Esophagus (tissue), 2 donors: ENCODE data around the gene MYCN. TPM values are rescaled to one million over a fixed set of nuclear protein-coding genes. Genes with fewer than 3 reads are reported as not detected.
"Not testable (repeated sequence)": the region's sequence is repeated elsewhere in the genome, so short reads cannot be mapped to it uniquely, and the experiment has no call there.

Source experiments
- H3K27ac ChIP-seq, 2 donors: one replicate each; pipeline ENCODE4 v1.5.1; 2013; ENCODE audit warnings: low read depth in 2 of 2, mild to moderate bottlenecking in 2 of 2, inconsistent platforms in 1 of 2, low read length in 1 of 2, moderate library complexity in 1 of 2
- H3K27me3 ChIP-seq, 2 donors: one replicate each; pipeline ENCODE4 v1.6.1; 2013; ENCODE audit warnings: low read length in 2 of 2, control low read depth in 1 of 2, mild to moderate bottlenecking in 1 of 2; ENCODE audit not compliant: insufficient read depth in 2 of 2, control insufficient read depth in 1 of 2
- H3K36me3 ChIP-seq, 2 donors: one replicate each; pipeline ENCODE4 v1.6.1; 2013; ENCODE audit warnings: low read length in 1 of 2; ENCODE audit not compliant: control insufficient read depth in 2 of 2, insufficient read depth in 2 of 2
- H3K4me1 ChIP-seq, 2 donors: one replicate each; pipeline ENCODE4 v1.6.1; 2013; ENCODE audit warnings: low read length in 1 of 2; ENCODE audit not compliant: control insufficient read depth in 2 of 2, insufficient read depth in 2 of 2
- H3K4me3 ChIP-seq, 2 donors: one replicate each; pipeline ENCODE4 v1.5.1; 2013; ENCODE audit warnings: low read length in 2 of 2, mild to moderate bottlenecking in 2 of 2, low read depth in 1 of 2, moderate library complexity in 1 of 2
- H3K9me3 ChIP-seq, 2 donors: one replicate each; pipeline ENCODE4 v1.6.1; 2013; ENCODE audit warnings: mild to moderate bottlenecking in 2 of 2, low read depth in 1 of 2, low read length in 1 of 2, moderate library complexity in 1 of 2; ENCODE audit not compliant: control insufficient read depth in 2 of 2, insufficient read depth in 1 of 2
- WGBS, 2 donors: extraction: QIAGEN DNeasy Blood & Tissue Kit; methylation state at CpG; one replicate each; pipeline ENCODE4 v1.1.7; 2013; 5-methylcytosine and 5-hydroxymethylcytosine counted together
- polyA plus RNA-seq, 2 donors: library from polyadenylated mRNA; stranded (reverse); fragments of 200-250 nt; gene quantifications; one replicate each; pipeline ENCODE4 v1.2.3, GENCODE V29; 2013
- donor health status: healthy with polysubstance abuse.
- donor health status: Bipolar disorder and iron deficiency.

The MYCN gene
- polyA plus RNA-seq, 2 donors, result 0.49 to 0.51 TPM

- no peaks in the 10 kb centered on the region for H3K27me3 ChIP-seq
- WGBS, 2 donors, result 91 to 92% methylated on average over 4 of the region's 4 CpGs
- no peaks in the 10 kb centered on the region for H3K36me3 ChIP-seq
- peaks cover 0 to 3% of the 10 kb centered on the region in 2 donors for H3K4me1 ChIP-seq
- H3K9me3 ChIP-seq, result no peaks in the 10 kb centered on the region
- no peak overlapping the region for H3K27ac ChIP-seq
- no peak overlapping the region for H3K4me3 ChIP-seq
Measured at GRCh38 chr2:15897431-15898098, 42.8 kb upstream of the MYCN start.

GRCh38 chr2:15899327-15899612 is 41.1 kb upstream of the MYCN start:
- WGBS, 2 donors, result 93 to 98% methylated on average over 2 of the region's 2 CpGs
- no peaks in the 10 kb centered on the region for H3K27me3 ChIP-seq
- peaks cover 0 to under 1% of the 10 kb centered on the region in 2 donors for H3K4me1 ChIP-seq
- H3K36me3 ChIP-seq, result no peaks in the 10 kb centered on the region
- H3K27ac ChIP-seq, result no peak overlapping the region
- no peak overlapping the region for H3K4me3 ChIP-seq
- no peaks in the 10 kb centered on the region for H3K9me3 ChIP-seq

- H3K9me3 ChIP-seq, result no peaks in the 10 kb centered on the region
- H3K27ac ChIP-seq, result no peak overlapping the region
- 78 to 89% methylated on average over 6 of the region's 6 CpGs for WGBS, 2 donors
- H3K36me3 ChIP-seq, result no peaks in the 10 kb centered on the region
- H3K27me3 ChIP-seq, result no peaks in the 10 kb centered on the region
- no peaks in the 10 kb centered on the region for H3K4me1 ChIP-seq
- no peak overlapping the region for H3K4me3 ChIP-seq
Measured at GRCh38 chr2:15899751-15900493, 40.4 kb upstream of the MYCN start.

- WGBS, 2 donors, result 93 to 97% methylated on average over 5 of the region's 5 CpGs
- Histone ChIP-seq H3K4me3 (no peak overlapping the region), H3K36me3 (no peaks in the 10 kb centered on the region), H3K9me3 (no peaks in the 10 kb centered on the region), H3K27ac (no peak overlapping the region), H3K4me1 (no peaks in the 10 kb centered on the region), H3K27me3 (no peaks in the 10 kb centered on the region)
Measured at GRCh38 chr2:15901095-15901807, 39.1 kb upstream of the MYCN start.

- H3K27ac ChIP-seq, result no peak overlapping the region
- H3K27me3 ChIP-seq, result no peaks in the 10 kb centered on the region
- H3K36me3 ChIP-seq, result no peaks in the 10 kb centered on the region
- no peaks in the 10 kb centered on the region for H3K4me1 ChIP-seq
- no peak overlapping the region for H3K4me3 ChIP-seq
- no peaks in the 10 kb centered on the region for H3K9me3 ChIP-seq
- 66 to 100% methylated on average over 3 of the region's 3 CpGs for WGBS, 2 donors
Measured at GRCh38 chr2:15901808-15902130, 38.6 kb upstream of the MYCN start.

GRCh38 chr2:15903910-15904309 is 36.4 kb upstream of the MYCN start:
- not testable (repeated sequence) for H3K27me3 ChIP-seq, H3K27ac ChIP-seq, H3K36me3 ChIP-seq, H3K4me3 ChIP-seq, H3K4me1 ChIP-seq, H3K9me3 ChIP-seq
- 88 to 97% methylated on average over 3 of the region's 3 CpGs for WGBS, 2 donors

- Histone ChIP-seq H3K9me3 (no peaks in the 10 kb centered on the region), H3K27me3 (no peaks in the 10 kb centered on the region), H3K4me1 (no peaks in the 10 kb centered on the region), H3K27ac (no peak overlapping the region), H3K36me3 (no peaks in the 10 kb centered on the region), H3K4me3 (no peak overlapping the region)
Measured at GRCh38 chr2:15905267-15905645, 35.1 kb upstream of the MYCN start.

- Histone ChIP-seq H3K27ac (no peak overlapping the region), H3K36me3 (no peaks in the 10 kb centered on the region), H3K4me1 (no peaks in the 10 kb centered on the region), H3K27me3 (no peaks in the 10 kb centered on the region), H3K4me3 (no peak overlapping the region), H3K9me3 (no peaks in the 10 kb centered on the region)
- WGBS, 2 donors, result 75 to 87% methylated on average over 6 of the region's 6 CpGs
Measured at GRCh38 chr2:15905986-15906491, 34.3 kb upstream of the MYCN start.

GRCh38 chr2:15906778-15907177 is 33.6 kb upstream of the MYCN start:
- Histone ChIP-seq H3K4me1 (no peaks in the 10 kb centered on the region), H3K36me3 (no peaks in the 10 kb centered on the region), H3K4me3 (no peak overlapping the region), H3K9me3 (no peaks in the 10 kb centered on the region), H3K27ac (no peak overlapping the region), H3K27me3 (no peaks in the 10 kb centered on the region)
- WGBS, 2 donors, result 89 to 95% methylated on average over 5 of the region's 5 CpGs
